ENCODE measurements around the gene SLC24A3. TPM values are rescaled to one million over a fixed set of nuclear protein-coding genes. Genes with fewer than 3 reads are reported as not detected.

The SLC24A3 gene
- total and polyA plus RNA-seq, 2 of the 13 experiments (the other 11 are each of a cell fraction or from before 2014, with no cell fraction given), result not detected

DNA sequence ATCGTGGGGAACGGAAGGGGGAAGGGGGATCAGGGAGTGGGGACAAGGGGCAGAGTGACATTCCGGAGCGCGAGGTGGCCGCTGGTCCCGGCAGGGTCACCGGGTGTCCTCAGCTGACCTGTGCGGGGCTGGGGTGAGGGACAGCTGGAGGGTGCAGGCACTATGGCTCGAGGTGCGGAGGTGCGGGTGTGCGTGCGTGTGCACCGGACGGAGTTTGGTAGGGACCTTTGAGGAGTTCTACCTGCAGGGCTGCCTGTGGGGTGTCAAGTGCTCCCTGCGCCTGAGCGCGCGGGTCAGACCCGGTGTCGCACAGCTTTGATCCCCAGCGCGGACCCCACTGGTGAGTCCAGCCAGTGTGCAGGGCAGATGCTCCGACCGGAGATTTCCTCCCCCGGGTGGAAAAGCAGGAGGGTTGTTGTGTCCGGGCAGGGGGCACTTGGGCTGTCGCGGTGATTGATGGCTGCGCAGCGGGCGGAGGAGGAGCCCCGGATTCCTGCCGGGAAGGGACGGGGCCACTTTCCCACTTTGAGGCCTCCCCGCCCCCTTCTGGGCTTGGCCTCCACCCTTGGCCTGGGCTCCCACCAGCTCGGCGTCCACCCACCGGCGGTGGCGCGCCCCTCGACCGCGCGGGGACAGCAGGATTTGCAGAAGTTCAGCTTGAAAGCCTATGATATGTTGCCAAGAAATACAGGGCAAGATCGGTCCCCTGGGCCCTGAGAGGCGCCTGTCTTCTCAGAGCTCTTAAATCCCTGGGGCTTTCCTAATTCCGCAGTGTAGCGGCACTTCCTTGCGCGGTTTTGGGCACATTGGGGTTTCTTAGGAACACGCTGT lies 546.3 kb downstream of the SLC24A3 start (continued):
- TF ChIP-seq, protein P1, sequence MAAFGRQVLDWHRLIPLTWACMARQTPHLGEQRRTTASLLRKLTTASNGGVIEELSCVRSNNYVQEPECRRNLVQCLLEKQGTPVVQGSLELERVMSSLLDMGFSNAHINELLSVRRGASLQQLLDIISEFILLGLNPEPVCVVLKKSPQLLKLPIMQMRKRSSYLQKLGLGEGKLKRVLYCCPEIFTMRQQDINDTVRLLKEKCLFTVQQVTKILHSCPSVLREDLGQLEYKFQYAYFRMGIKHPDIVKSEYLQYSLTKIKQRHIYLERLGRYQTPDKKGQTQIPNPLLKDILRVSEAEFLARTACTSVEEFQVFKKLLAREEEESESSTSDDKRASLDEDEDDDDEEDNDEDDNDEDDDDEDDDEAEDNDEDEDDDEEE (CRISPR knock-in tag; IDR thresholded peaks at IDR 0.05), result 0 out of 2 replicates have a peak, but pooled peaks have one; percentile 59
- TF ChIP-seq, protein P2, sequence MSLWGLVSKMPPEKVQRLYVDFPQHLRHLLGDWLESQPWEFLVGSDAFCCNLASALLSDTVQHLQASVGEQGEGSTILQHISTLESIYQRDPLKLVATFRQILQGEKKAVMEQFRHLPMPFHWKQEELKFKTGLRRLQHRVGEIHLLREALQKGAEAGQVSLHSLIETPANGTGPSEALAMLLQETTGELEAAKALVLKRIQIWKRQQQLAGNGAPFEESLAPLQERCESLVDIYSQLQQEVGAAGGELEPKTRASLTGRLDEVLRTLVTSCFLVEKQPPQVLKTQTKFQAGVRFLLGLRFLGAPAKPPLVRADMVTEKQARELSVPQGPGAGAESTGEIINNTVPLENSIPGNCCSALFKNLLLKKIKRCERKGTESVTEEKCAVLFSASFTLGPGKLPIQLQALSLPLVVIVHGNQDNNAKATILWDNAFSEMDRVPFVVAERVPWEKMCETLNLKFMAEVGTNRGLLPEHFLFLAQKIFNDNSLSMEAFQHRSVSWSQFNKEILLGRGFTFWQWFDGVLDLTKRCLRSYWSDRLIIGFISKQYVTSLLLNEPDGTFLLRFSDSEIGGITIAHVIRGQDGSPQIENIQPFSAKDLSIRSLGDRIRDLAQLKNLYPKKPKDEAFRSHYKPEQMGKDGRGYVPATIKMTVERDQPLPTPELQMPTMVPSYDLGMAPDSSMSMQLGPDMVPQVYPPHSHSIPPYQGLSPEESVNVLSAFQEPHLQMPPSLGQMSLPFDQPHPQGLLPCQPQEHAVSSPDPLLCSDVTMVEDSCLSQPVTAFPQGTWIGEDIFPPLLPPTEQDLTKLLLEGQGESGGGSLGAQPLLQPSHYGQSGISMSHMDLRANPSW (CRISPR knock-in tag; IDR thresholded peaks at IDR 0.05; ENCODE audit: borderline replicate concordance), result no peak
- TF ChIP-seq MATR3 (CRISPR knock-in tag; IDR thresholded peaks at IDR 0.05) (no peak), YEATS4 (CRISPR knock-in tag; IDR thresholded peaks at IDR 0.05; ENCODE audit: borderline replicate concordance) (no peak), ZNF10 (CRISPR knock-in tag; IDR thresholded peaks at IDR 0.05; ENCODE audit: borderline replicate concordance, low read depth) (no peak), FOXA3 (CRISPR knock-in tag; IDR thresholded peaks at IDR 0.05) (no peak), HNF4A (CRISPR knock-in tag; IDR thresholded peaks at IDR 0.05) (no peak; the same call in none of the 2 replicates), SIX4 (CRISPR knock-in tag; IDR thresholded peaks at IDR 0.05) (no peak), TAF15 (IDR thresholded peaks at IDR 0.05; ENCODE audit: low read depth, low read length, poor library complexity, severe bottlenecking) (peak; percentile 89), CBX5 (CRISPR knock-in tag; IDR thresholded peaks at IDR 0.05; ENCODE audit: borderline replicate concordance) (peak; percentile 59; the same call in 1 of the 2 replicates), XRCC5 (optimal IDR thresholded peaks at IDR 0.05; ENCODE audit: low read length) (no peak), RXRB (CRISPR knock-in tag; IDR thresholded peaks at IDR 0.05; ENCODE audit: borderline replicate concordance) (peak; percentile 92), ELF4 (CRISPR knock-in tag; IDR thresholded peaks at IDR 0.05; ENCODE audit: borderline replicate concordance) (no peak), ZNF296 (CRISPR knock-in tag; conservative IDR thresholded peaks at IDR 0.05) (0 out of 2 replicates have a peak, but pooled peaks have one; percentile 16), NR3C1 (CRISPR knock-in tag; IDR thresholded peaks at IDR 0.05) (no peak), FOXK1 (CRISPR knock-in tag; IDR thresholded peaks at IDR 0.05; ENCODE audit: borderline replicate concordance, low read depth) (no peak)
- TF ChIP-seq, protein P3, sequence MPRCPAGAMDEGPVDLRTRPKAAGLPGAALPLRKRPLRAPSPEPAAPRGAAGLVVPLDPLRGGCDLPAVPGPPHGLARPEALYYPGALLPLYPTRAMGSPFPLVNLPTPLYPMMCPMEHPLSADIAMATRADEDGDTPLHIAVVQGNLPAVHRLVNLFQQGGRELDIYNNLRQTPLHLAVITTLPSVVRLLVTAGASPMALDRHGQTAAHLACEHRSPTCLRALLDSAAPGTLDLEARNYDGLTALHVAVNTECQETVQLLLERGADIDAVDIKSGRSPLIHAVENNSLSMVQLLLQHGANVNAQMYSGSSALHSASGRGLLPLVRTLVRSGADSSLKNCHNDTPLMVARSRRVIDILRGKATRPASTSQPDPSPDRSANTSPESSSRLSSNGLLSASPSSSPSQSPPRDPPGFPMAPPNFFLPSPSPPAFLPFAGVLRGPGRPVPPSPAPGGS (CRISPR knock-in tag; IDR thresholded peaks at IDR 0.05), result peak; percentile 73
- TF ChIP-seq, protein P4, sequence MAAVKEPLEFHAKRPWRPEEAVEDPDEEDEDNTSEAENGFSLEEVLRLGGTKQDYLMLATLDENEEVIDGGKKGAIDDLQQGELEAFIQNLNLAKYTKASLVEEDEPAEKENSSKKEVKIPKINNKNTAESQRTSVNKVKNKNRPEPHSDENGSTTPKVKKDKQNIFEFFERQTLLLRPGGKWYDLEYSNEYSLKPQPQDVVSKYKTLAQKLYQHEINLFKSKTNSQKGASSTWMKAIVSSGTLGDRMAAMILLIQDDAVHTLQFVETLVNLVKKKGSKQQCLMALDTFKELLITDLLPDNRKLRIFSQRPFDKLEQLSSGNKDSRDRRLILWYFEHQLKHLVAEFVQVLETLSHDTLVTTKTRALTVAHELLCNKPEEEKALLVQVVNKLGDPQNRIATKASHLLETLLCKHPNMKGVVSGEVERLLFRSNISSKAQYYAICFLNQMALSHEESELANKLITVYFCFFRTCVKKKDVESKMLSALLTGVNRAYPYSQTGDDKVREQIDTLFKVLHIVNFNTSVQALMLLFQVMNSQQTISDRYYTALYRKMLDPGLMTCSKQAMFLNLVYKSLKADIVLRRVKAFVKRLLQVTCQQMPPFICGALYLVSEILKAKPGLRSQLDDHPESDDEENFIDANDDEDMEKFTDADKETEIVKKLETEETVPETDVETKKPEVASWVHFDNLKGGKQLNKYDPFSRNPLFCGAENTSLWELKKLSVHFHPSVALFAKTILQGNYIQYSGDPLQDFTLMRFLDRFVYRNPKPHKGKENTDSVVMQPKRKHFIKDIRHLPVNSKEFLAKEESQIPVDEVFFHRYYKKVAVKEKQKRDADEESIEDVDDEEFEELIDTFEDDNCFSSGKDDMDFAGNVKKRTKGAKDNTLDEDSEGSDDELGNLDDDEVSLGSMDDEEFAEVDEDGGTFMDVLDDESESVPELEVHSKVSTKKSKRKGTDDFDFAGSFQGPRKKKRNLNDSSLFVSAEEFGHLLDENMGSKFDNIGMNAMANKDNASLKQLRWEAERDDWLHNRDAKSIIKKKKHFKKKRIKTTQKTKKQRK (IDR thresholded peaks at IDR 0.05; ENCODE audit: low read length), result no peak
- TF ChIP-seq, protein P5, sequence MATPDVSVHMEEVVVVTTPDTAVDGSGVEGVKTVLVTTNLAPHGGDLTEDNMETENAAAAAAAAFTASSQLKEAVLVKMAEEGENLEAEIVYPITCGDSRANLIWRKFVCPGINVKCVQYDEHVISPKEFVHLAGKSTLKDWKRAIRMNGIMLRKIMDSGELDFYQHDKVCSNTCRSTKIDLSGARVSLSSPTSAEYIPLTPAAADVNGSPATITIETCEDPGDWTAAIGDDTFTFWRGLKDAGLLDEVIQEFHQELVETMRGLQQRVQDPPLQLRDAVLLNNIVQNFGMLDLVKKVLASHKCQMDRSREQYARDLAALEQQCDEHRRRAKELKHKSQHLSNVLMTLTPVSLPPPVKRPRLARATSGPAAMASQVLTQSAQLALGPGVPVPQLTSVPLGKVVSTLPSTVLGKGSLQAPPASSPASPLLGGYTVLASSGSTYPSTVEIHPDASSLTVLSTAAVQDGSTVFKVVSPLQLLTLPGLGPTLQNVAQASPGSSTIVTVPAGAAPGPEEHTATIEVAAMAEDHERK (CRISPR knock-in tag; IDR thresholded peaks at IDR 0.05; ENCODE audit: low read depth), result no peak
